Subcutaneous abdominal adipose tissue (tissue), 5 donors: ENCODE results near the gene THADA.

Source experiments
- H3K27ac ChIP-seq: one replicate; pipeline ENCODE4 v1.7.0; 2013; ENCODE audit warnings: low read depth, mild to moderate bottlenecking, inconsistent platforms, low read length, moderate library complexity
- H3K27me3 ChIP-seq, 5 donors: one replicate each; pipeline ENCODE4 v1.7.0; 2013; ENCODE audit warnings: low read length in 5 of 5, inconsistent platforms in 1 of 5; ENCODE audit not compliant: control insufficient read depth in 5 of 5, insufficient read depth in 4 of 5
- H3K36me3 ChIP-seq, 5 donors: one replicate each; pipeline ENCODE4 v1.7.0; 2013; ENCODE audit warnings: low read length in 5 of 5; ENCODE audit not compliant: control insufficient read depth in 5 of 5, insufficient read depth in 5 of 5
- H3K4me1 ChIP-seq, 5 donors: one replicate each; pipeline ENCODE4 v1.7.0; 2013; ENCODE audit warnings: low read length in 5 of 5, mild to moderate bottlenecking in 3 of 5, moderate library complexity in 1 of 5; ENCODE audit not compliant: control insufficient read depth in 5 of 5, insufficient read depth in 5 of 5
- H3K4me3 ChIP-seq, 5 donors: one replicate each; pipeline ENCODE4 v1.7.0; 2013; ENCODE audit warnings: low read length in 5 of 5, low read depth in 1 of 5
- H3K9ac ChIP-seq, 5 donors: one replicate each; pipeline ENCODE4 v1.7.0; 2013; ENCODE audit warnings: low read length in 5 of 5, mild to moderate bottlenecking in 4 of 5, moderate library complexity in 3 of 5
- H3K9me3 ChIP-seq, 5 donors: one replicate each; pipeline ENCODE4 v1.7.0; 2013; ENCODE audit warnings: low read length in 5 of 5; ENCODE audit not compliant: control insufficient read depth in 5 of 5
- donor health status: healthy.
- donor health status: healthy.
- donor health status: healthy.
- donor health status: healthy.
- donor health status: healthy.

Gene THADA

GRCh38 chr2:43210467-43211303 is 385.2 kb downstream of the THADA start:
- Histone ChIP-seq H3K4me3 (peak overlapping the region in 1 of 5 donors; percentile 1), H3K27ac (peak overlapping the region; percentile 60), H3K4me1 (peaks cover 3 to 25% (median 20%) of the 10 kb centered on the region in 5 donors), H3K36me3 (no peaks in the 10 kb centered on the region), H3K27me3 (no peaks in the 10 kb centered on the region), H3K9ac (peak overlapping the region in 1 of 5 donors; percentile 2), H3K9me3 (no peaks in the 10 kb centered on the region)

GRCh38 chr2:43210125-43210466 is 385.7 kb downstream of the THADA start:
- no peaks in the 10 kb centered on the region for H3K9me3 ChIP-seq
- peak overlapping the region in 2 of 5 donors; percentile 1 to 9 for H3K4me3 ChIP-seq
- H3K36me3 ChIP-seq = no peaks in the 10 kb centered on the region
- H3K4me1 ChIP-seq = peaks cover 3 to 25% (median 20%) of the 10 kb centered on the region in 5 donors
- H3K9ac ChIP-seq = no peak overlapping the region
- H3K27ac ChIP-seq = peak overlapping the region; percentile 60
- no peaks in the 10 kb centered on the region for H3K27me3 ChIP-seq

DNA sequence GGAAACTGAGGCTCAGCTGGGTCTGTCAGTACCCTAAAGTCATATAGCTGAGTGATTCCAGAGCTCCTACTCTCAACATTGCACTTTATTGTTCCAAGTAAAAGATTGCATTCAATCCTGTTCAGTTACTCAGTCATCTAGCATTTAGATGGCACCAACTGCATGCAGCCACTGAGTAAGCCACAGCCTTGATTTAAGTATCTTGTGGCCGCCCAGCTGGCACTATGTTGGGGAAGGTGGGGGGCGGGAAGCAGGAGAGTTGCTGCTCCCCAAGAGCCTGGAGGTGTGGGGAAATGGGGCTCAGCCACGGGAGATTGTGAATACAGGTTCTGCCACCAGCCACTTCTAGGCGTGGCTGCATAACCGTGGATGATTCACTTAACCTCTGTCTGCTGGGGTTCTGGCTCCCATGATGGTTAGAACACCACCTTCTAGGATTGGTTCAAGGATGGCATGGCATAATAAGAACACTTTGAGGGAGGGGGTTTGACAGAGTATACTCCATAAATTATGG is 386.6 kb downstream of the THADA start:
- Histone ChIP-seq H3K27me3 (no peaks in the 10 kb centered on the region), H3K9me3 (no peaks in the 10 kb centered on the region), H3K27ac (no peak overlapping the region)

GRCh38 chr2:43207553-43208300 is 388.1 kb downstream of the THADA start:
- no peaks in the 10 kb centered on the region for H3K9me3 ChIP-seq
- peaks cover 3 to 19% (median 15%) of the 10 kb centered on the region in 5 donors for H3K4me1 ChIP-seq
- no peak overlapping the region for H3K27ac ChIP-seq
- no peak overlapping the region for H3K9ac ChIP-seq
- no peak overlapping the region for H3K4me3 ChIP-seq
- no peaks in the 10 kb centered on the region for H3K27me3 ChIP-seq
- H3K36me3 ChIP-seq = no peaks in the 10 kb centered on the region

More for the DNA sequence above, 386.6 kb downstream of the THADA start:
- Histone ChIP-seq H3K4me3 (no peak overlapping the region), H3K36me3 (no peaks in the 10 kb centered on the region), H3K9ac (no peak overlapping the region), H3K4me1 (peaks cover 3 to 25% (median 20%) of the 10 kb centered on the region in 5 donors)

DNA sequence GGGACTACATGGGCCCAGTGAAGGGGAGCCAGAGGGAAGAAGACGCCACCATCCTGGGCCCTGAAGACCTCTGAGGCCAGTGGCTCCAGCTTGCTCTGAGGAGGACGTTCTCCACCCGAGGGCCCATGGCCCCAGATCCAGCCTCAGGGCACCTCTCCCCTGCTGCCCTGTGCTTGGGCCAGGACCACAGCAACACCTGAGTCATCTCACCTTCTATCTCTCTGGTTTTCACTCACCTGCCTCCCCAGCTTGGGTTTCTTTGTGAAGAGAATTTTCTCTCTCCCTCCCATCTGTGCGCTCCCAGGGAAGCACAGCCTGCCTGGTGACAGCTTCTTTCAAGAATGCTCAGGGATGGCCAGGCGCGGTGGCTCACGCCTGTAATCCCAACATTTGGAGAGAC is 389.2 kb downstream of the THADA start:
- no peak overlapping the region for H3K4me3 ChIP-seq

GRCh38 chr2:43203373-43203772 is 392.5 kb downstream of the THADA start:
- Histone ChIP-seq H3K9me3 (no peaks in the 10 kb centered on the region), H3K36me3 (no peaks in the 10 kb centered on the region), H3K27ac (no peak overlapping the region), H3K9ac (no peak overlapping the region), H3K4me3 (no peak overlapping the region), H3K27me3 (no peaks in the 10 kb centered on the region), H3K4me1 (no peaks in the 10 kb centered on the region)

More for the DNA sequence above, 389.2 kb downstream of the THADA start:
- H3K4me1 ChIP-seq = peaks cover 3 to 13% (median 12%) of the 10 kb centered on the region in 5 donors
- H3K27me3 ChIP-seq = no peaks in the 10 kb centered on the region
- no peaks in the 10 kb centered on the region for H3K36me3 ChIP-seq
- no peak overlapping the region for H3K9ac ChIP-seq
- H3K27ac ChIP-seq = no peak overlapping the region
- H3K9me3 ChIP-seq = no peaks in the 10 kb centered on the region

GRCh38 chr2:43202289-43202688 is 393.5 kb downstream of the THADA start:
- Histone ChIP-seq H3K27me3 (no peaks in the 10 kb centered on the region), H3K4me3 (no peak overlapping the region), H3K27ac (no peak overlapping the region), H3K9ac (no peak overlapping the region), H3K9me3 (no peaks in the 10 kb centered on the region), H3K4me1 (no peaks in the 10 kb centered on the region), H3K36me3 (no peaks in the 10 kb centered on the region)

DNA sequence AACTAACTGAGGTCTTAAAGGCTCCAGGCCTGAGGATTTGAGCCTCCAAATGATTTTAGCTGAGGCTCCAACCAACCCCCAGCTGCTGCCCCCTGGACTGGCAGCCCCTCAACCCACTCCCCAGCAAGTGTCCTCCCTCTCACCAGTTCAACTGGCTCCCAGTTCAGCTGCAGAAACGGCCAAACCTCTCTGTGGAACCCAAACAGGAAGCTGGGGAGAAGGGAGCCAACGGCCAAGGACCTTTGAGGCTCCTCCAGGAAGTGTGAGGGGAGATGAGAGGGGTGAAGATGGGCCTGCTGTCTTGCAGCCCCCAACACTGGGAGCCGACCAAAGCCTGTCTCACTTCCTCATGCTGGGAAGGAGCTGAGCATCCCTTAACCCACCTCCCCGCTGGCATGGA is 394.3 kb downstream of the THADA start:
- no peak overlapping the region for H3K27ac ChIP-seq
- H3K9me3 ChIP-seq = no peaks in the 10 kb centered on the region
- no peak overlapping the region for H3K9ac ChIP-seq
- no peaks in the 10 kb centered on the region for H3K4me1 ChIP-seq
- no peak overlapping the region for H3K4me3 ChIP-seq
- no peaks in the 10 kb centered on the region for H3K27me3 ChIP-seq
- H3K36me3 ChIP-seq = no peaks in the 10 kb centered on the region

DNA sequence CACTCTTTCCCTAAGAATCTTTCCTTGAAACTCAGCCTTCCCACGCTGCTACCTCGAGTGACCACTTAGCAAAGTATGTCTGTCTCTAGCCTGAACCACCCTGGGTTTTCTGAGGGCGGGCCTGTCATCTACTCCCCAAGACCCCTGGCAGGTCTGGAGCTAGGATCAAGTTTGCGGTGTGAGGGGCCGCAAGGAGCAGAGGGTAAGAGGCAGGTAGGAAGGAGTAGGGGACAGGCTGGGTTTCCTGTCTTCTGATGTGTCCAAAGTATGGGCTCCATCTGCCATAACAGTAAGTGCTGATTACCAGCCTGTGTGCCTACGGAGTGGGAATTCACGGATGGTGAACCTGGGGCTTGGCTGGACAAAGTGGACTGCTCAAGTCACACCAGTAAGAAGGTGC is 394.8 kb downstream of the THADA start:
- H3K27me3 ChIP-seq = no peaks in the 10 kb centered on the region
- H3K4me3 ChIP-seq = no peak overlapping the region
- H3K9ac ChIP-seq = no peak overlapping the region
- no peaks in the 10 kb centered on the region for H3K4me1 ChIP-seq
- no peak overlapping the region for H3K27ac ChIP-seq
- no peaks in the 10 kb centered on the region for H3K36me3 ChIP-seq
- no peaks in the 10 kb centered on the region for H3K9me3 ChIP-seq
